ENCODE data around the gene SCAPER. TPM values are rescaled to one million over a fixed set of nuclear protein-coding genes. Genes with fewer than 3 reads are reported as not detected.

The SCAPER gene
- total and polyA plus RNA-seq, 12 donors = 6.9 to 48.1 (median 39.5) TPM

DNA sequence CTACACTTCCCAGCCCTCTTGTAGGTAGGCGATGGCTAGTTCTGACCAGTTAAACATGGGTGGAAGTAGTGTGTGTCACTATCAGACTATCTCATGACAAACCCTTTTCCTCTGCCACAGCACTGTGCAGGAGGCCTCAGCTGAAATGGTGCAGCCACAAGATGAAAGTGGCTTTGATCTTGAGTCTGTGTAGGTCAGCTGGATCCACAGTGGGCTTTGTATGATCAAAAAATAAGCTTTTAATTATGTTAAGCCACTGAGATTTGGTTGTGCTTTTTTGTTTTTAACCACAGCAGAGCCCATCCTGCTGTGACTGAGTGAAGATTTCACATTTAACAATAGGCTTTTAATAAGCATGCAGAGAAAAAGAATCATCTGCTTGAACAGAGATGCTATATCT is 46.1 kb upstream of the SCAPER start:
- no peaks in the 10 kb centered on the region for H3K4me1 ChIP-seq
- intact Hi-C loops (cut with DNase I) = no loop called here
- H3K27ac ChIP-seq = no peak overlapping the region
- ATAC-seq (no peak), DNase-seq (no peak)
- H3K36me3 ChIP-seq = peaks cover 0 to 48% (median 16%) of the 10 kb centered on the region in 9 donors
- TF ChIP-seq, protein P1, sequence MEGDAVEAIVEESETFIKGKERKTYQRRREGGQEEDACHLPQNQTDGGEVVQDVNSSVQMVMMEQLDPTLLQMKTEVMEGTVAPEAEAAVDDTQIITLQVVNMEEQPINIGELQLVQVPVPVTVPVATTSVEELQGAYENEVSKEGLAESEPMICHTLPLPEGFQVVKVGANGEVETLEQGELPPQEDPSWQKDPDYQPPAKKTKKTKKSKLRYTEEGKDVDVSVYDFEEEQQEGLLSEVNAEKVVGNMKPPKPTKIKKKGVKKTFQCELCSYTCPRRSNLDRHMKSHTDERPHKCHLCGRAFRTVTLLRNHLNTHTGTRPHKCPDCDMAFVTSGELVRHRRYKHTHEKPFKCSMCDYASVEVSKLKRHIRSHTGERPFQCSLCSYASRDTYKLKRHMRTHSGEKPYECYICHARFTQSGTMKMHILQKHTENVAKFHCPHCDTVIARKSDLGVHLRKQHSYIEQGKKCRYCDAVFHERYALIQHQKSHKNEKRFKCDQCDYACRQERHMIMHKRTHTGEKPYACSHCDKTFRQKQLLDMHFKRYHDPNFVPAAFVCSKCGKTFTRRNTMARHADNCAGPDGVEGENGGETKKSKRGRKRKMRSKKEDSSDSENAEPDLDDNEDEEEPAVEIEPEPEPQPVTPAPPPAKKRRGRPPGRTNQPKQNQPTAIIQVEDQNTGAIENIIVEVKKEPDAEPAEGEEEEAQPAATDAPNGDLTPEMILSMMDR (IDR thresholded peaks at IDR 0.05) = no peak
- 92 to 93% methylated on average over 1 of the region's 1 CpG for WGBS, 2 donors
- H3K4me3 ChIP-seq = no peak overlapping the region
- no peaks in the 10 kb centered on the region for H3K9me3 ChIP-seq
- H3K27me3 ChIP-seq = no peaks in the 10 kb centered on the region

DNA sequence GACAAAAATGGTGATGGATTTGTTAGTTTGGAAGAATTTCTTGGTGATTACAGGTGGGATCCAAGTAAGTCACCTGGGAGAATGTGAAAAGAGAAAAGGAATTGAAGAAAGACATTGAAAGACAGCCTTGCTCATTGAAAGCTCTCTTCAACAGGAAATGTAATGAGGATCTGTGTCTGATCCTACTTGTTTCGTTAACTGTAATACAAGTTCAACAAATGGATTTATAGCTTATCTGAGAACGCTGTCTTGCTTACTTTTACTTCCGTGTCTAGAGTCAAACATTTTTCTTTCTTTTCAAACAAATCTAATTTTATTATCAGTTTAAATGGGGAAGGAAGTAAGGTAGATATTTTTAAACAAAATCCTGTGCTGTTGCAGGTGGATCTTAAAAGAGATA is 42.3 kb upstream of the SCAPER start:
- ATAC-seq (no peak), DNase-seq (no peak)
- TF ChIP-seq, protein P1 (IDR thresholded peaks at IDR 0.05) = no peak
- H3K27ac ChIP-seq = no peak overlapping the region
- no peak overlapping the region for H3K4me3 ChIP-seq
- H3K9me3 ChIP-seq = no peaks in the 10 kb centered on the region
- no peaks in the 10 kb centered on the region for H3K27me3 ChIP-seq
- 91 to 93% methylated on average over 3 of the region's 3 CpGs for WGBS, 2 donors
- H3K36me3 ChIP-seq = peaks cover 0 to 76% (median 16%) of the 10 kb centered on the region in 9 donors
- H3K4me1 ChIP-seq = no peaks in the 10 kb centered on the region
- intact Hi-C loops (cut with DNase I) = no loop called here

GRCh38 chr15:76945494-76946093 is 40.5 kb upstream of the SCAPER start:
- no peak for ATAC-seq
- H3K4me1 ChIP-seq = peaks cover 0 to 6% (median 0%) of the 10 kb centered on the region in 9 donors
- intact Hi-C loops (cut with DNase I) = no loop called here
- DNase-seq = no peak
- H3K9me3 ChIP-seq = no peaks in the 10 kb centered on the region
- no peaks in the 10 kb centered on the region for H3K27me3 ChIP-seq
- WGBS, 2 donors = 83 to 93% methylated on average over 2 of the region's 2 CpGs
- peaks cover 0 to 69% (median 16%) of the 10 kb centered on the region in 9 donors for H3K36me3 ChIP-seq
- no peak overlapping the region for H3K27ac ChIP-seq
- TF ChIP-seq, protein P1 (IDR thresholded peaks at IDR 0.05) = no peak
- no peak overlapping the region for H3K4me3 ChIP-seq

- TF ChIP-seq, protein P1 (IDR thresholded peaks at IDR 0.05) = no peak
- intact Hi-C loops (cut with DNase I) = no loop called here
These were observed 37.2 kb upstream of the SCAPER start for GRCh38 chr15:76942331-76942730.

More at GRCh38 chr15:76942331-76942730, 37.2 kb upstream of the SCAPER start:
- DNase-seq (no peak), ATAC-seq (no peak)
- peaks cover 0 to 67% (median 10%) of the 10 kb centered on the region in 9 donors for H3K36me3 ChIP-seq
- no peaks in the 10 kb centered on the region for H3K9me3 ChIP-seq
- H3K4me3 ChIP-seq = no peak overlapping the region
- WGBS, 2 donors = 88 to 89% methylated on average over 2 of the region's 2 CpGs
- H3K4me1 ChIP-seq = peaks cover 0 to 6% (median 0%) of the 10 kb centered on the region in 9 donors
- H3K27me3 ChIP-seq = no peaks in the 10 kb centered on the region
- H3K27ac ChIP-seq = no peak overlapping the region

Data from heart right ventricle (tissue), 16 donors.